GM19351 (cell line): ENCODE results near the gene DCBLD2.

Source experiments
- ATAC-seq: cut with Tn5 transposase; IDR thresholded peaks from one replicate; pipeline ENCODE4 v1.9.1; 2021; ENCODE audit warnings: mild to moderate bottlenecking, moderate library complexity; ENCODE audit not compliant: unreplicated experiment

Gene DCBLD2

DNA sequence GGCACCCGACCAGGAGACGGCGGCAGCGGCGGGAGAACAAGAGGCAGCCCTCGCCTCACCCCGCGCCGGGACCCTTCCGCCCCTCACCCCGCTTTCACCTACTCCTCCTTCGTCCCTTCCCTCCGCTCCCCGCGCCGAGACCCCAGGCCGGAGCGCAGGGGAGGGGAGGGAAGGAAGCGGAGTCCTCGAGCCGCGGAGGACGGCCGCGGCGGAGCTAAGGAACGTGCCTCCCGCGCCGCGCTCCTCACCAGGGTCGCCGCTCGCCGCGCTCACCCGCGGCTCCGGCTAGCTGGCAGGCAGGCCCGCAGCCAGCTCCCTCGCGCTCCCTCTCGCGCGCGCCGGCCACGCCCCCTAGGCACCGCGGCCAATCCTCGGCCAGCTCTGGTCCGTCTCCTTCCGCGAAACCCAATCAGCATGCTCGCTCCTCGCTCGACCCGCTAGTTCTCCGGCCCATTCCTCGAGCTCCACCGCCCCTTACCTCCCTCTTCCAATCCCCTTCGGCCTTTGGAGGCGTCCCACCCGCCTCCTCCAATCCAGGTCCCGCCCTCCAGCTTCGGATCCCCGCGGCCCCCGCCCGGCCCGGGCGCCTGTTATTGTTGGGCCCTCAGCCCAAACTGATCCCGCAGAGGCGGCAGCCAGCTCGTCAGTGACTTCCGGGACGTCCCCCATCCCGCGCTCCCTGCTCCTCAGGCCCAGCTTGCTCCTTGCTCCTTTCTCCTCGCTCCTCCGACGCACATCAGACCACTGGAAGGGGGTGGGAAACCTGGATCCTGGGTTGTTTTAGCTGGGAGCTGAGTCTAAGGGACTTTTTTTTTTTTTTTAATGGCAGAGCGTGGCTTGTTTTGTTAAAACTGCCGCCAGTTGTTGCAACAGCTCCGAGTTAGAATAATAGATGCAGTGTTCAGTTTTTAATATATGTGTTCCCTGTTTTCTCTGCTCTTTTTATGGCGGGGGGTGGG, at the start of gene DCBLD2:
TSS of gene DCBLD2 (minus strand) at position 304 of the 959 bp plus-strand sequence. CDS start 369 bp downstream, outside the sequence.
- ATAC-seq, result peak; percentile 98

DNA sequence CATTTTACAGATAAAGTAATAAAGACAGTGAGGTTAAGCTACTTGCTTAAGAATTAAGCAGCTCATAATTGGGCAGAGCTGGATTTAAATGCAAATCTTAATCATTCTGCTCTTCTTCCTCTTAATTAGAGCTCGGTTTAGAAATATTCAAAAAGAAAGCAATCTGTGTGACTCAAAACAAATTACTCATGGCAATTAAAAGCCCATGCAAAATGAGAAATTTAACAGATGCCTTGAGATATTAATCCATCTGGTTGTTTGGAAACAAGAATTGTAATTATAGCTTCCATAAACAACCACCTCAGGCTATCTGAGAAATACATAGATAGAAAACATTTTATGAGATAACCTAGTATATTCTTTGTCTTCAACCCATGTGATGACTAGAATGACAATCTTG, 44.2 kb upstream of the DCBLD2 start:
- ATAC-seq, result no peak

DNA sequence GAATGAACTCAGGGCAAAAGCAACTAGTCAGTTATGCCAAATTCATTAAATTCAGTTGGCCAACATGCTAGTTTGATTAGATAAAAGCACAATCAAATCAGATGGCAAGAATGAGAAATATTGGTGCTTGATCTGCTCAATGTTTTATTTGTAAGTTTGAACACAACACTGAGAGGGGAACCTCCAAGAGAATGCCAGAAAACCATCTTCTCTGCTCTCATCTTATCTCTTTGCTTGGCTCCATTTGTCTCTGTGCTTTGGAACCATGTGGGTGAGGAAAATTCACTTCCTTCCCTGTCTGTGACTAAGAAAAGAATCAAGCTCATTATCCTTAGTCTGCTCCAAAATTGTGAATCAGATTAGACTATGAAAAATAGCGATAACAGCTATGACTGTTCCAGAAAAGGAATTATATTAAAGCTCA, 43.6 kb upstream of the DCBLD2 start:
- no peak for ATAC-seq

DNA sequence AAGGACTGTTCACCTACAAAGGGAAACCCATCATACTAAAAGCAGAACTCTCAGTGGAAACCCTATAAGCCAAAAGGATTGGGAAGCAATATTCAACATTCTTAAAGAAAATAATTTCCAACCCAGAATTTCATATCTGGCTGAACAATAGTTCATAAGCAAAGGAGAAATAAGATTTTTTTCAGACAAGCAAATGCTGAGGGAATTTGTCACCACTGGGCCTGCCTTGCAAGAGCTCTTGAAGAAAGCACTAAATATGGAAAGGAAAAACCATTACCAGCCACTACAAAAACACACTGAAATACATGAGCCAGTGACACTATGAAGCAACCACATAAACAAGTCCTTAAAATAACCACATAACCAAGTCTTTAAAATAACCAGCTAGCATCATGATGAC, 28.9 kb upstream of the DCBLD2 start:
- ATAC-seq, result no peak

- ATAC-seq, result no peak
Observed at GRCh38 chr3:98921957-98922356, 20.5 kb upstream of the DCBLD2 start.

DNA sequence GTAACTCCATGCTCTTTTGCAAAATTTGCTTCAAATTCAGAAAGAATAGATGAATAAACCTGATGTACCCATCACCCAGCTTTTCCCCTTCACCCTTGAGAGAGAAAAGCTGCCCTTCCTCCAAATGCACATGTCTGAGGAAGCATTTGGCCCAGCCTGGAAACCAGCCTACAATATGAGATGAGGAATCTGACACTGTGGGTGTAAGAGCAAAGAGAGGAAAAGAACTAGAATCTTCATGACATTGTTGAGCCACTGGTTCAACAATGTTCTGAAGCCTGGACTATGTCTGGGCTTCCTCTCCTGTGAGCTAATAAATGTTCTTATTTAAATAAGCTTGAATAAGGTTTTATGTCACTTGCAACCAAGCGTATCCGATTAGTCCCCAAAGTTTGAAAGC, 18.7 kb upstream of the DCBLD2 start:
- no peak for ATAC-seq

DNA sequence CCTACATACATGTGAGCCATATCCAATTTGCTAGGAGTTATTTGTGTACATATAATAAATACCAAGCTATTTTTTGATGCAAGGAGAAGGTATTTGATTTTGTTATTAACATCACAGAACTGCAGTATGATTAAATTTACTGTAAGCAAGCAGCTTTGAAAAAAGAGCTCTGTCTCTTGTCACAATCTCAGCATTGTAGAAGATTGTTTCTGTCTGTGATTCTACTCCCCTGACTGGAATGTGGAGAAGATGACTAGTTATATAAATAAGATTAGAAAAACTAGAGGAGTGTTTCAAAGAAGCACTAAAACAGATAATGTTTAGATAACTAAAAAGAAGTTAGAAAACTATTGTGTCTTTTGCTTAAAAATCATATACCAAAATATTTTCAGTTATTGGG, 17.1 kb upstream of the DCBLD2 start:
- no peak for ATAC-seq

DNA sequence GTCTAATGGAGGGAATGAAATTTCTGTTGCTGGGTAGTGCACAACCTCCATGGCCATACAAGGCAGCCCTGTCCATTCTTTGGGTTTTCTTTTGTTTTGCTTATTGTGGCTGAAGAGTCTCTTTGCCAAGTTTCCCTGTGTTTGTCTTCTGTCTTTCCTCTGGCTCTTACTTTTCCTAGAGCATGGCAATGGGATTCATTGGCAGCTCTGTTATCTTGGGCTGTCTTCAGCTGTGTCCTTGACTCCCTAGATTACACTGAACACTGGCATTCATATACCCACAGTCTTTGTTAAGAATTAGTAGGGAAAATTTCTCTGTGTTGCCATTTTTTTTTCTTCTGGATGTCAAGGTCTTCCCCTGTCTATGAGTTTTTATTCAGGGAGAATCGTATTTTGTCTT, 16.1 kb upstream of the DCBLD2 start:
- no peak for ATAC-seq

- no peak for ATAC-seq
Observed at GRCh38 chr3:98914210-98915080, 12.9 kb upstream of the DCBLD2 start.

- ATAC-seq, result no peak
Observed at GRCh38 chr3:98912448-98912847, 11.0 kb upstream of the DCBLD2 start.

- no peak for ATAC-seq
Observed at GRCh38 chr3:98906230-98906629, 4.7 kb upstream of the DCBLD2 start.

DNA sequence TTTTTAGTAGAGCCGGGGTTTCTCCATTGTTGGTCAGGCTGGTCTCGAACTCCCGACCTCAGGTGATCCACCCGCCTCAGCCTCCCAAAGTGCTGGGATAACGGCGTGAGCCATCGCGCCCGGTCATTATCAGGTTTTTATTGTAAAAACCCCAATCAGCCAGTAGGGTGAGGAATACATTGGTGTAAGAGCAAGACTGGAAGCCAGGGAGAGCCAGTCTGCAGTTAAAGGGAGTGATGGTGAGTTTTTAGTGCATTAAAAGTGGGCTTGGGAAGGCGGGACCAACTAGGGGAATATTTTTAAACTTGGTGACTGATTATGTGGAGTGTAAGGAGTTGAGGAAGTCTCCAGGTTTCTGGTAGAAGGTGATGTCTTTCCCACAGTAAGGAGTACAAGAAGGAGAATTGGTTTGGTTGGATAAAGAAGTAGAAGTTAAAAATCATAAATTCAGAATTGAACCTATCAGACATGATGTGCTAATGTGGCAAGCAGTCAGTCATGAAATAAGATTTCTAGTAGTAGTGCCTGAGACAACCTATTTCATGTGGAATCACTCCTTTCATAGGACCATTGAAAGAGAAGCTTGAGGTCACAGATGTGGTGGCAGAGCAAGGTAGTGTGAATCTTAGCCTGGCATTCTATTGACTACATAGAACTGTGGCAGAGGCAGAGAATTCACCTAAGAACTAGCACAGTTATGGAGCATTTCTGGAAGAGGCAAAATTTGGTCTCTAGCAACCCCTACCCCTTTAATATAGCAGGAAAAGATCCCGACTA, 2.4 kb upstream of the DCBLD2 start:
- ATAC-seq, result no peak

DNA sequence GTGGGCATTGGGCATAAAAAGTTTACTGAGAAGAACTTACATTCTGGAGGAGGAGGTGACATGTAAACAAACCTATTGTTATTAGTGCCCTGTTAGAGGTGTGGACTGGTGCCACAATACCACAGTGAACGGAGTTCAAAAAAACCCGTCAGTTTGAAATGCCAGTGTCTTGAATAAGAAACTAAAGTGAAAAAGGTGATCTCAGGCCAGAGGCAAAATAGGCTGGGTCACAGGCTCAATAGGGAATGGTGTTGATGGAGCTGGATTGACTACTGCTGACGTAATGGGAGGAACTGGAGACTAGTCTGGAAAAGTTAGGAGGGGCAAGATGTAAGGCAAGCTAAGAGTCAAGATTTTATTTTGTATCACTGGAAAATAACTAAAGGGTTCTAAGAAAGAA, 1.6 kb upstream of the DCBLD2 start:
- no peak for ATAC-seq

DNA sequence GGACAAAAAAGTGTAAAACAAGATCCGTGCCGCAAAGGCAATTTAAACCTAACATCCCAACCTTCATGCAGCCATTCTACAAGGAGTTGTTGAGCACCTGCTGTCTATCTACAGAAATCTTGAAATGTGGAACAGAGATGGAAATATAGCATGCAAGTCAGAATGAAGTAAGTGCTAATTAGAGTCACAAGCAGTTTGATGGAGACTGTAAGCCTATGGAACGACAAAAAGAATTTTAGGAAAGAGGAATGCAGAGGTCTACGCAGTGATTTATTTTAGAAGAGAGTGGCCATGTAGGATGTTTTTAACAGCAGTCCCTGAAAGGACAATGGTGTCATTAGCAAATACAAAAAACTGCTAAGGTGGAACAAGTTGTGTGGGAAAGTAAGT, 851 bp upstream of the DCBLD2 start:
- no peak for ATAC-seq

GRCh38 chr3:98901119-98901391, 440 bp downstream of the DCBLD2 start:
- ATAC-seq, result peak; percentile 28

- peak; percentile 3 for ATAC-seq
Observed at GRCh38 chr3:98900265-98901118, 1.0 kb downstream of the DCBLD2 start.

DNA sequence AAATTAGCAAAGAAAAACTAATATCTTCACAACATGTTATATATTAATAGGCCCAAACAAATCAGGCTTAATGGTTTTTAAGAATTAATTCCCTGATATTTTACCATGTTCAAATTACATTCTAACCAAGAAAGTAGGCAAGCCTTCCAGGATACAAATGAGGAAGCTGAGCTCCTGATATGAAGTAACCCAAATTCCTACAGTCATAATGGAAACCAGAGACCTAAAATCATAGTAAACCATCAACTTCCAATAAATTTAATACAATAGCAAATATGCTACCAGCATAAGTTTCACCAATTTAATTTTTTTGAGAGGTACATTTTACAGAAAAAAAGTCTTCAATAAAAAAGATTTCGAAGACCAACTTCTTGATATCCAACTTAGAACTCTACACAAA, 3.8 kb downstream of the DCBLD2 start:
- no peak for ATAC-seq

- ATAC-seq, result no peak
Observed at GRCh38 chr3:98894791-98895576, 6.5 kb downstream of the DCBLD2 start.

GRCh38 chr3:98893740-98894139, 7.8 kb downstream of the DCBLD2 start:
- ATAC-seq, result no peak
